HEK293T (cell line): ENCODE measurements around the gene PBX1.

Source experiments
- CTCF ChIA-PET: fragments of 350-600 bp; formaldehyde crosslinking; extraction: SDS; loops from one replicate; lab custom pipeline; 2021; ENCODE audit warnings: antibody characterized with exemption, inconsistent platforms; lab: Yijun Ruan, JAX
- POLR2A ChIA-PET: fragments of 350-600 bp; formaldehyde crosslinking; extraction: SDS; loops from one replicate; lab custom pipeline; 2020; ENCODE audit warnings: antibody characterized with exemption, inconsistent platforms; lab: Yijun Ruan, JAX
- DNase-seq: peaks from one replicate; pipeline ENCODE4 v3.0.0; 2012; ENCODE audit warnings: mixed read lengths; ENCODE audit errors: extremely low spot score
- ARNT ChIP-seq: fragments of 450-650 bp; IDR thresholded peaks from 2 replicates; pipeline ENCODE4 v1.6.1; 2017; ENCODE audit warnings: mild to moderate bottlenecking
- BHLHE40 ChIP-seq: fragments of 450-650 bp; IDR thresholded peaks from 2 replicates; pipeline ENCODE4 v1.6.1; 2016; ENCODE audit warnings: mild to moderate bottlenecking, moderate library complexity, borderline replicate concordance
- CTBP1 ChIP-seq: fragments of 450-650 bp; IDR thresholded peaks from 2 replicates; pipeline ENCODE4 v1.6.1; 2016; ENCODE audit warnings: borderline replicate concordance
- ELF4 ChIP-seq: fragments of 450-650 bp; IDR thresholded peaks from 2 replicates; pipeline ENCODE4 v1.6.1; 2017; ENCODE audit warnings: antibody characterized with exemption
- FOXA1 ChIP-seq: fragments of 450-650 bp; IDR thresholded peaks from 2 replicates; pipeline ENCODE4 v1.6.1; 2016; ENCODE audit warnings: mild to moderate bottlenecking
- FOXK2 ChIP-seq: fragments of 450-650 bp; IDR thresholded peaks from 2 replicates; pipeline ENCODE4 v1.6.1; 2016; ENCODE audit warnings: mild to moderate bottlenecking
- FOXM1 ChIP-seq: fragments of 450-650 bp; IDR thresholded peaks from 2 replicates; pipeline ENCODE4 v1.6.1; 2017; ENCODE audit warnings: mild to moderate bottlenecking, borderline replicate concordance
- HDGF ChIP-seq: fragments of 450-650 bp; IDR thresholded peaks from 2 replicates; pipeline ENCODE4 v1.6.1; 2017; ENCODE audit warnings: antibody characterized with exemption, borderline replicate concordance
- L3MBTL2 ChIP-seq: fragments of 450-650 bp; conservative IDR thresholded peaks from 2 replicates; pipeline ENCODE4 v1.6.1; 2016; ENCODE audit warnings: mild to moderate bottlenecking
- LEF1 ChIP-seq: fragments of 450-650 bp; IDR thresholded peaks from 2 replicates; pipeline ENCODE4 v1.6.1; 2017; ENCODE audit warnings: mild to moderate bottlenecking, borderline replicate concordance
- NFRKB ChIP-seq: fragments of 450-650 bp; IDR thresholded peaks from 2 replicates; pipeline ENCODE4 v1.6.1; 2016; ENCODE audit warnings: mild to moderate bottlenecking, moderate library complexity
- SP1 ChIP-seq: fragments of 450-650 bp; IDR thresholded peaks from 2 replicates; pipeline ENCODE4 v1.6.1; 2017
- SUZ12 ChIP-seq: fragments of 450-650 bp; IDR thresholded peaks from 2 replicates; pipeline ENCODE4 v1.6.1; 2016; ENCODE audit warnings: mild to moderate bottlenecking
- TARDBP ChIP-seq: fragments of 450-650 bp; IDR thresholded peaks from 2 replicates; pipeline ENCODE4 v1.6.1; 2016
- ZNF384 ChIP-seq: fragments of 450-650 bp; IDR thresholded peaks from 2 replicates; pipeline ENCODE4 v1.6.1; 2016
- TF ChIP-seq, protein P1 (sequence below): fragments of 450-650 bp; IDR thresholded peaks from 2 replicates; pipeline ENCODE4 v1.6.1; 2016

The PBX1 gene

GRCh38 chr1:164638492-164639202, 79.7 kb downstream of the PBX1 start:
- ChIA-PET CTCF (no interaction called here), POLR2A (no interaction called here)
- no peak for TF ChIP-seq FOXA1
- no peak for TF ChIP-seq L3MBTL2
- no peak for TF ChIP-seq NFRKB
- TF ChIP-seq ELF4 = no peak
- TF ChIP-seq TARDBP = no peak
- TF ChIP-seq LEF1 = no peak
- DNase-seq = no peak

- CTCF ChIA-PET = interaction anchor here (0.9 to 1.4 kb wide), 3 partner anchors 13 to 147 kb away, joined by 3 to 4 read pairs (median 4); no protein-coding TSS in a partner anchor
- POLR2A ChIA-PET = interaction anchor here (1.0 kb wide), 1 partner anchor 134 kb away, joined by 3 read pairs; no protein-coding TSS in a partner anchor
- DNase-seq = no peak
- TF ChIP-seq ZNF384 = no peak
- no peak for TF ChIP-seq HDGF
- no peak for TF ChIP-seq NFRKB
- TF ChIP-seq LEF1 = no peak
- TF ChIP-seq L3MBTL2 = no peak
- TF ChIP-seq FOXM1 = no peak
- TF ChIP-seq ELF4 = no peak
- TF ChIP-seq FOXK2 = no peak
Measured at GRCh38 chr1:164640686-164641352, 81.8 kb downstream of the PBX1 start.

DNA sequence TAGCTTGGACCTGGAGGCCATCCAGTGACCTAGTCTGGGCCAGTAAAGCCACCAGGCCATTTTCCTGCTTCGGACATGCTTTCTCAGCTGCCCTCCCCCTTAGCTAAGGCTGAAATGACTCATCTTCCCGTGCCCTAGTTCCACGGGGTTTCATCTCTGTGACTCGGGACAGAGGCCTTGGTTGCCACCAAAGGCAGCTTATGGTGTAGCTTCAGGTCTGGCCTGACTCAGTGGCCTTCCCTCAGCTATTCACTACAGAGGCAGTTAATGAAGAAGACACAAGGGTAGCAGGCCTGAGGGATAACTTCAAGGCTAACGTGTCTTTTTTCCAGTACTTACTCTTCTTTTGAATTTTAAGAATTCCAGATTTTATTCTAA, 82.4 kb downstream of the PBX1 start:
- TF ChIP-seq NFRKB (no peak), ELF4 (no peak), BHLHE40 (no peak), LEF1 (no peak), ZNF384 (no peak), FOXK2 (no peak), FOXM1 (no peak), CTBP1 (no peak), ARNT (no peak)
- TF ChIP-seq, protein P1, sequence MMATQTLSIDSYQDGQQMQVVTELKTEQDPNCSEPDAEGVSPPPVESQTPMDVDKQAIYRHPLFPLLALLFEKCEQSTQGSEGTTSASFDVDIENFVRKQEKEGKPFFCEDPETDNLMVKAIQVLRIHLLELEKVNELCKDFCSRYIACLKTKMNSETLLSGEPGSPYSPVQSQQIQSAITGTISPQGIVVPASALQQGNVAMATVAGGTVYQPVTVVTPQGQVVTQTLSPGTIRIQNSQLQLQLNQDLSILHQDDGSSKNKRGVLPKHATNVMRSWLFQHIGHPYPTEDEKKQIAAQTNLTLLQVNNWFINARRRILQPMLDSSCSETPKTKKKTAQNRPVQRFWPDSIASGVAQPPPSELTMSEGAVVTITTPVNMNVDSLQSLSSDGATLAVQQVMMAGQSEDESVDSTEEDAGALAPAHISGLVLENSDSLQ = no peak
- DNase-seq = no peak
- ChIA-PET POLR2A (no interaction called here), CTCF (interaction anchor here (1.0 to 1.4 kb wide), 2 partner anchors 13 to 146 kb away, joined by 3 to 4 read pairs; no protein-coding TSS in a partner anchor)

GRCh38 chr1:164643018-164643417, 84.0 kb downstream of the PBX1 start:
- POLR2A ChIA-PET = no interaction called here
- DNase-seq = no peak
- TF ChIP-seq L3MBTL2 (no peak), FOXM1 (no peak), NFRKB (no peak), BHLHE40 (no peak), FOXA1 (no peak), CTBP1 (no peak), SP1 (no peak), TARDBP (no peak), SUZ12 (no peak), ZNF384 (no peak), FOXK2 (no peak), LEF1 (no peak), HDGF (no peak), ARNT (no peak)
- TF ChIP-seq, protein P1 = no peak
- CTCF ChIA-PET = no interaction called here

DNA sequence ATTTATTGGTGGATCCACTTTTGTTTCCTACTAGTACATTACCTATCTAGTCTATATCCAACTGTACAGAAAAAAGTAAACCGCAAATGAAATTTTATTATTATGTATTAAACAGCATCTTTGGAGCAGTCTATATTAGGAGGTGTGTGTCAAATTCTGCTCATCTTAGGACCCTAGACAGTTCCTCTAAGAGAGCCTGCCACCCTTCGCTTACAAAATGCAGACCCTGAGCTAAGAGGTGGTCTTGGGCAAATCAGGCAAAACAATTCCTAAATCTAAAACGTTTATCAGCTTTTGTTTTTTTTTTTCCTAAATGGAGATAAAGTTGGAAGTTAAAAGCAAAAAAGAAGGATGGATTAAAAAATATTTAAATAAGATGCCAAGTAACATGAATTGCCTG, 85.3 kb downstream of the PBX1 start:
- DNase-seq = no peak
- TF ChIP-seq SUZ12 (no peak), SP1 (no peak), ZNF384 (no peak), BHLHE40 (no peak)
- ChIA-PET CTCF (interaction anchor here (0.6 kb wide), 1 partner anchor 116 kb away, joined by 5 read pairs; no protein-coding TSS in a partner anchor), POLR2A (no interaction called here)

DNA sequence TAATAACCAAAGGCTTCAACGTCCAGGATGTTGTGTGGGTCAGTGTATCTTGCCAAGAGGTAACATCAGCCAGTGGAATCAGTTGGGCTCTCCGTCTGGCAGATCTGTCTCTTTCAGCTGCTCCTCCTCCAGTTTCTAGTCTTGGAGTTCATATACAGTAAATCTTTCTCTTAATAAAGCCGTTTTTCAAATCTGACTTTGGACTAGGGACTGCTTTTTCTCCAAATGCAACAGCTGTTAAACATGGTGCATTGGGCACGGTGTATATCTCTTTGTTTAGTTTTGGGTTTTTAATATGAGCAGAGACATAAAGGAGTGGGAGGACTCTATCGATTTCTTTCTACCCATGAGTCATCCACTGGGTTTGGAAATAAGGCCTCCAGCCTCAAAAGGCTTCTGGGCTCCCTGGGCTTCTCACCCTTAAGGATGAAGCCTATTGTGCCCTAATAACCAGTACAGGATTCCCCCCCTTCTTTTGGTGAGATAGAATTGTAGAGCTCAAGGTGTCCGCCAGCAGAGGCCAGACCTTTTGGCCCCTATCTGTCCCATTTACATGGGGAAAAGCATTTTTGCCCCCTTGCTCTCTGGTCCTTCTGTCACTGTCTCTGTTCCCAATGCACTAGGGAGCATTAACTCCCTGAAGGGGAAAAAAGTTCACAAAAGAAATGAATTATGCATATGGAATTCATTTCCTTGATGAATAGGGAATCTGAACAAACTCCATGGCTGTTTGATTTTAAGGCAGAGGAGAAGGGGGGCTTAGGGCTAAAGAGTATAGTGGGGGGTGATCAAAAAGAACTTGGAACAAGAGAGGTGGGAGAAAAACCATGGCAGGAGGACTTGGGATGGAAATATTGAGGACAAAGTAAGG, 86.0 kb downstream of the PBX1 start:
- ChIA-PET POLR2A (no interaction called here), CTCF (no interaction called here)
- TF ChIP-seq CTBP1 (no peak), TARDBP (no peak), ARNT (no peak)
- DNase-seq = peak; percentile 34
